Spleen (tissue), 11 donors: ENCODE data around the gene LCAT. TPM values are rescaled to one million over a fixed set of nuclear protein-coding genes. Genes with fewer than 3 reads are reported as not detected.
A peak's percentile ranks its signal among the peaks of the same experiment; 100 is the strongest.

Experiments
- DNase-seq: peaks from one replicate; pipeline ENCODE4 v3.0.0-alpha.2; 2020
- H3K27ac ChIP-seq, 8 donors: fragments of 200-600 bp; sonication (generic) in 7 of 8; 1 replicate in 4 of 8; 2 replicates in 4 of 8; pipeline versions ENCODE4 v1.5.0 to v1.8.0; 2016 to 2021; ENCODE audit warnings: inconsistent platforms in 4 of 8, mild to moderate bottlenecking in 4 of 8, moderate library complexity in 1 of 8
- H3K27me3 ChIP-seq, 7 donors: fragments of 200-600 bp; sonication (generic) in 6 of 7; replicated peaks in 1 of 7; 1 replicate in 4 of 7; 2 replicates in 3 of 7; pipeline versions ENCODE4 v1.5.0 to v1.8.0; 2016 to 2021; ENCODE audit warnings: inconsistent platforms in 3 of 7, mild to moderate bottlenecking in 1 of 7
- H3K36me3 ChIP-seq, 6 donors: fragments of 200-600 bp; sonication (generic) in 5 of 6; 1 replicate in 4 of 6; 2 replicates in 2 of 6; pipeline versions ENCODE4 v1.5.0 to v1.8.0; 2016 to 2021; ENCODE audit warnings: inconsistent platforms in 2 of 6
- H3K4me1 ChIP-seq, 6 donors: fragments of 200-600 bp; sonication (generic) in 5 of 6; 1 replicate in 3 of 6; 2 replicates in 3 of 6; pipeline versions ENCODE4 v1.5.0 to v1.8.0; 2016 to 2021; ENCODE audit warnings: inconsistent platforms in 3 of 6
- H3K4me3 ChIP-seq, 8 donors: fragments of 200-600 bp; sonication (generic) in 7 of 8; 1 replicate in 4 of 8; 2 replicates in 4 of 8; pipeline versions ENCODE4 v1.5.0 to v1.8.0; 2016 to 2021; ENCODE audit warnings: inconsistent platforms in 4 of 8, mild to moderate bottlenecking in 4 of 8, moderate library complexity in 2 of 8
- H3K9me3 ChIP-seq, 8 donors: fragments of 200-600 bp; sonication (generic) in 7 of 8; 1 replicate in 4 of 8; 2 replicates in 4 of 8; pipeline versions ENCODE4 v1.5.0 to v1.8.0; 2016 to 2021; ENCODE audit warnings: inconsistent platforms in 4 of 8
- CTCF ChIP-seq, 11 experiments: fragments of 200-600 bp in 7 of 11; fragments of 450-650 bp in 4 of 11; sonication (generic) in 4 of 11; IDR thresholded peaks in 8 of 11; conservative IDR thresholded peaks in 3 of 11; 1 replicate in 7 of 11; 2 replicates in 4 of 11; pipeline versions ENCODE4 v1.4.0 to v1.8.0; 2016 to 2021; ENCODE audit warnings: antibody characterized with exemption in 11 of 11, inconsistent platforms in 4 of 11, mild to moderate bottlenecking in 1 of 11
- POLR2A ChIP-seq, 3 donors: fragments of 450-650 bp; IDR thresholded peaks; one replicate each; pipeline ENCODE4 v1.5.1; 2017; ENCODE audit warnings: antibody characterized with exemption in 3 of 3, mild to moderate bottlenecking in 1 of 3
- POLR2AphosphoS5 ChIP-seq, 3 donors: sonication (generic); formaldehyde crosslinking; IDR thresholded peaks; one replicate each; pipeline ENCODE4 v1.5.1; 2017; ENCODE audit warnings: antibody characterized with exemption in 3 of 3
- WGBS, 5 donors: extraction: QIAGEN DNeasy Blood & Tissue Kit in 3 of 5; methylation state at CpG; one replicate each; pipeline versions ENCODE4 v1.1.5 to v1.1.7; 2013 to 2018; 5-methylcytosine and 5-hydroxymethylcytosine counted together
- intact Hi-C: fragments of 100-400 bp; cut with DNase I; formaldehyde crosslinking; loops from one replicate; pipeline ENCODE4 v1.15.0; 2023; ENCODE audit warnings: low total_unique reads
- polyA plus RNA-seq, 3 donors: library from polyadenylated mRNA; stranded (reverse); fragments of 200-250 nt; gene quantifications; one replicate each; pipeline ENCODE4 v1.2.1, GENCODE V29; 2013
- total RNA-seq, 7 donors: library from RNA; depleted of rRNA in 3 of 7; stranded (reverse); fragments of >200 nt in 3 of 7; fragmentation: NEBNext Ultra II Directional in 4 of 7; extraction: Animal tissue kit (Norgen Biotek cat#: 25700) in 4 of 7; gene quantifications; one replicate each; pipeline versions ENCODE4 v1.1.0 to v1.2.1, GENCODE V29; 2016 to 2021
- donor health status: healthy with polysubstance abuse.
- donor health status: DM: no; HTN: no; CAD: no; lungs with moderate emphysema.
- donor health status: DM: no; HTN: no; CAD: no.
- donor health status: Bipolar disorder and iron deficiency.
- donor health status: healthy.
- donor health status: DM: no; HTN: no; CAD: no.
- donor health status: DM: yes; HTN: yes; CAD: no.

Gene LCAT
- total and polyA plus RNA-seq, 10 donors: 5.2 to 51.6 (median 17.0) TPM

- 90 to 98% (median 97%) methylated on average over 5 to 9 of the region's 9 CpGs for WGBS, 5 donors
Observed at GRCh38 chr16:67957622-67958021, 13.7 kb upstream of the LCAT start.

GRCh38 chr16:67954421-67955196 lies 10.7 kb upstream of the LCAT start:
- no peaks in the 10 kb centered on the region for H3K27me3 ChIP-seq
- H3K27ac ChIP-seq: no peak overlapping the region
- peaks cover 0 to 100% (median 55%) of the 10 kb centered on the region in 6 donors for H3K36me3 ChIP-seq
- H3K9me3 ChIP-seq: no peaks in the 10 kb centered on the region
- H3K4me3 ChIP-seq: no peak overlapping the region
- intact Hi-C loops: no loop called here
- DNase-seq: no peak
- 84 to 97% (median 94%) methylated on average over 5 to 10 of the region's 10 CpGs for WGBS, 5 donors
- peaks cover 0 to 23% (median 8%) of the 10 kb centered on the region in 6 donors for H3K4me1 ChIP-seq
- TF ChIP-seq POLR2AphosphoS5 (IDR thresholded peaks at IDR 0.05) (peak in 1 of 3 donors; percentile 22), CTCF (IDR thresholded peaks at IDR 0.05 in 8 of 11, conservative IDR thresholded peaks at IDR 0.05 in 3 of 11) (no peak)

More at GRCh38 chr16:67957622-67958021, 13.7 kb upstream of the LCAT start:
- H3K4me3 ChIP-seq: no peak overlapping the region
- H3K27ac ChIP-seq: no peak overlapping the region
- no peaks in the 10 kb centered on the region for H3K27me3 ChIP-seq
- intact Hi-C loops: no loop called here
- DNase-seq: no peak
- peaks cover 11 to 44% (median 33%) of the 10 kb centered on the region in 6 donors for H3K4me1 ChIP-seq
- TF ChIP-seq CTCF (IDR thresholded peaks at IDR 0.05 in 8 of 11, conservative IDR thresholded peaks at IDR 0.05 in 3 of 11) (no peak), POLR2A (IDR thresholded peaks at IDR 0.05) (no peak), POLR2AphosphoS5 (IDR thresholded peaks at IDR 0.05) (no peak)
- peaks cover 0 to 99% (median 53%) of the 10 kb centered on the region in 6 donors for H3K36me3 ChIP-seq
- H3K9me3 ChIP-seq: no peaks in the 10 kb centered on the region

- H3K4me3 ChIP-seq: no peak overlapping the region
- peaks cover 0 to 100% (median 60%) of the 10 kb centered on the region in 6 donors for H3K36me3 ChIP-seq
- DNase-seq: peak; percentile 63
- H3K4me1 ChIP-seq: peaks cover 0 to 15% (median 2%) of the 10 kb centered on the region in 6 donors
- 87 to 93% (median 91%) methylated on average over 7 to 8 of the region's 8 CpGs for WGBS, 5 donors
- H3K27me3 ChIP-seq: no peaks in the 10 kb centered on the region
- H3K9me3 ChIP-seq: no peaks in the 10 kb centered on the region
- TF ChIP-seq POLR2AphosphoS5 (IDR thresholded peaks at IDR 0.05) (no peak), CTCF (IDR thresholded peaks at IDR 0.05 in 8 of 11, conservative IDR thresholded peaks at IDR 0.05 in 3 of 11) (no peak), POLR2A (IDR thresholded peaks at IDR 0.05) (no peak)
- intact Hi-C loops: no loop called here
- H3K27ac ChIP-seq: no peak overlapping the region
Observed at GRCh38 chr16:67953641-67954375, 9.9 kb upstream of the LCAT start.

- Histone ChIP-seq H3K9me3 (no peaks in the 10 kb centered on the region), H3K36me3 (peaks cover 0 to 100% (median 71%) of the 10 kb centered on the region in 6 donors), H3K27ac (no peak overlapping the region), H3K4me1 (peaks cover 0 to 9% (median 2%) of the 10 kb centered on the region in 6 donors), H3K4me3 (no peak overlapping the region), H3K27me3 (no peaks in the 10 kb centered on the region)
- TF ChIP-seq POLR2AphosphoS5 (IDR thresholded peaks at IDR 0.05): peak in 2 of 3 donors; percentile 25 to 69
- TF ChIP-seq POLR2A (IDR thresholded peaks at IDR 0.05): no peak
- intact Hi-C loops: no loop called here
- WGBS, 5 donors: 79 to 95% (median 88%) methylated on average over 4 to 12 of the region's 12 CpGs
- peak; percentile 67 for DNase-seq
Observed at GRCh38 chr16:67951485-67951884, 7.6 kb upstream of the LCAT start.
